ENCODE results near the gene KRT84.

GRCh38 chr12:52378091-52378490, 7.4 kb downstream of the KRT84 start:
- TF ChIP-seq CTCF (IDR thresholded peaks at IDR 0.05) (no peak), POLR2AphosphoS5 (IDR thresholded peaks at IDR 0.05) (no peak), POLR2A (IDR thresholded peaks at IDR 0.05) (no peak), EP300 (IDR thresholded peaks at IDR 0.05) (no peak)

Measured in sigmoid colon (tissue), 4 donors.